ENCODE data around the gene ABHD4. TPM values are rescaled to one million over a fixed set of nuclear protein-coding genes. Genes with fewer than 3 reads are reported as not detected.

ABHD4 gene
- total and polyA plus RNA-seq, 2 experiments from 2014 or later = 39.1 to 40.0 TPM

GRCh38 chr14:22601996-22602395, 3.9 kb downstream of the ABHD4 start (continued):
- TF ChIP-seq, protein P1, sequence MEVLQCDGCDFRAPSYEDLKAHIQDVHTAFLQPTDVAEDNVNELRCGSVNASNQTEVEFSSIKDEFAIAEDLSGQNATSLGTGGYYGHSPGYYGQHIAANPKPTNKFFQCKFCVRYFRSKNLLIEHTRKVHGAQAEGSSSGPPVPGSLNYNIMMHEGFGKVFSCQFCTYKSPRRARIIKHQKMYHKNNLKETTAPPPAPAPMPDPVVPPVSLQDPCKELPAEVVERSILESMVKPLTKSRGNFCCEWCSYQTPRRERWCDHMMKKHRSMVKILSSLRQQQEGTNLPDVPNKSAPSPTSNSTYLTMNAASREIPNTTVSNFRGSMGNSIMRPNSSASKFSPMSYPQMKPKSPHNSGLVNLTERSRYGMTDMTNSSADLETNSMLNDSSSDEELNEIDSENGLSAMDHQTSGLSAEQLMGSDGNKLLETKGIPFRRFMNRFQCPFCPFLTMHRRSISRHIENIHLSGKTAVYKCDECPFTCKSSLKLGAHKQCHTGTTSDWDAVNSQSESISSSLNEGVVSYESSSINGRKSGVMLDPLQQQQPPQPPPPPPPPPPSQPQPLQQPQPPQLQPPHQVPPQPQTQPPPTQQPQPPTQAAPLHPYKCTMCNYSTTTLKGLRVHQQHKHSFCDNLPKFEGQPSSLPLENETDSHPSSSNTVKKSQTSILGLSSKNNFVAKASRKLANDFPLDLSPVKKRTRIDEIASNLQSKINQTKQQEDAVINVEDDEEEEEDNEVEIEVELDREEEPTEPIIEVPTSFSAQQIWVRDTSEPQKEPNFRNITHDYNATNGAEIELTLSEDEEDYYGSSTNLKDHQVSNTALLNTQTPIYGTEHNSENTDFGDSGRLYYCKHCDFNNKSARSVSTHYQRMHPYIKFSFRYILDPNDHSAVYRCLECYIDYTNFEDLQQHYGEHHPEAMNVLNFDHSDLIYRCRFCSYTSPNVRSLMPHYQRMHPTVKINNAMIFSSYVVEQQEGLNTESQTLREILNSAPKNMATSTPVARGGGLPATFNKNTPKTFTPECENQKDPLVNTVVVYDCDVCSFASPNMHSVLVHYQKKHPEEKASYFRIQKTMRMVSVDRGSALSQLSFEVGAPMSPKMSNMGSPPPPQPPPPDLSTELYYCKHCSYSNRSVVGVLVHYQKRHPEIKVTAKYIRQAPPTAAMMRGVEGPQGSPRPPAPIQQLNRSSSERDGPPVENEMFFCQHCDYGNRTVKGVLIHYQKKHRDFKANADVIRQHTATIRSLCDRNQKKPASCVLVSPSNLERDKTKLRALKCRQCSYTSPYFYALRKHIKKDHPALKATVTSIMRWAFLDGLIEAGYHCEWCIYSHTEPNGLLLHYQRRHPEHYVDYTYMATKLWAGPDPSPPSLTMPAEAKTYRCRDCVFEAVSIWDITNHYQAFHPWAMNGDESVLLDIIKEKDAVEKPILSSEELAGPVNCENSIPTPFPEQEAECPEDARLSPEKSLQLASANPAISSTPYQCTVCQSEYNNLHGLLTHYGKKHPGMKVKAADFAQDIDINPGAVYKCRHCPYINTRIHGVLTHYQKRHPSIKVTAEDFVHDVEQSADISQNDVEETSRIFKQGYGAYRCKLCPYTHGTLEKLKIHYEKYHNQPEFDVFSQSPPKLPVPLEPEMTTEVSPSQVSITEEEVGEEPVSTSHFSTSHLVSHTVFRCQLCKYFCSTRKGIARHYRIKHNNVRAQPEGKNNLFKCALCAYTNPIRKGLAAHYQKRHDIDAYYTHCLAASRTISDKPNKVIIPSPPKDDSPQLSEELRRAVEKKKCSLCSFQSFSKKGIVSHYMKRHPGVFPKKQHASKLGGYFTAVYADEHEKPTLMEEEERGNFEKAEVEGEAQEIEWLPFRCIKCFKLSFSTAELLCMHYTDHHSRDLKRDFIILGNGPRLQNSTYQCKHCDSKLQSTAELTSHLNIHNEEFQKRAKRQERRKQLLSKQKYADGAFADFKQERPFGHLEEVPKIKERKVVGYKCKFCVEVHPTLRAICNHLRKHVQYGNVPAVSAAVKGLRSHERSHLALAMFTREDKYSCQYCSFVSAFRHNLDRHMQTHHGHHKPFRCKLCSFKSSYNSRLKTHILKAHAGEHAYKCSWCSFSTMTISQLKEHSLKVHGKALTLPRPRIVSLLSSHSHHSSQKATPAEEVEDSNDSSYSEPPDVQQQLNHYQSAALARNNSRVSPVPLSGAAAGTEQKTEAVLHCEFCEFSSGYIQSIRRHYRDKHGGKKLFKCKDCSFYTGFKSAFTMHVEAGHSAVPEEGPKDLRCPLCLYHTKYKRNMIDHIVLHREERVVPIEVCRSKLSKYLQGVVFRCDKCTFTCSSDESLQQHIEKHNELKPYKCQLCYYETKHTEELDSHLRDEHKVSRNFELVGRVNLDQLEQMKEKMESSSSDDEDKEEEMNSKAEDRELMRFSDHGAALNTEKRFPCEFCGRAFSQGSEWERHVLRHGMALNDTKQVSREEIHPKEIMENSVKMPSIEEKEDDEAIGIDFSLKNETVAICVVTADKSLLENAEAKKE (CRISPR knock-in tag; IDR thresholded peaks at IDR 0.05) = no peak
- TF ChIP-seq JUNB (IDR thresholded peaks at IDR 0.05; ENCODE audit: unreplicated experiment) (no peak), CTCF (conservative IDR thresholded peaks at IDR 0.05; ENCODE audit: low read depth in 2 of 2) (no peak), CREB1 (CRISPR knock-in tag; IDR thresholded peaks at IDR 0.05; ENCODE audit: low read depth) (no peak), ZNF331 (CRISPR knock-in tag; IDR thresholded peaks at IDR 0.05; ENCODE audit: low read depth) (no peak)

GRCh38 chr14:22602862-22603261, 4.8 kb downstream of the ABHD4 start:
- H3K27me3 ChIP-seq (ENCODE audit: insufficient read depth) = no peaks in the 10 kb centered on the region
- no peak overlapping the region for H3K4me3 Mint-ChIP-seq
- no peaks in the 10 kb centered on the region for H3K9me2 ChIP-seq (ENCODE audit: insufficient read depth)
- ATAC-seq = no peak
- no peak overlapping the region for H3K27ac ChIP-seq (ENCODE audit: low read depth)
- H3K27me3 Mint-ChIP-seq (ENCODE audit: insufficient read depth, low read depth, poor library complexity) = peaks cover 14% of the 10 kb centered on the region
- no peak overlapping the region for H3K4me2 ChIP-seq
- no peaks in the 10 kb centered on the region for H3F3A ChIP-seq (replicated peaks; ENCODE audit: low read depth)
- H3K79me2 ChIP-seq (replicated peaks; ENCODE audit: insufficient read depth) = peaks cover 23% of the 10 kb centered on the region
- no peak overlapping the region for H3K27ac Mint-ChIP-seq
- DNase-seq (ENCODE audit: low spot score) = no peak
- H3K4me1 ChIP-seq (ENCODE audit: insufficient read depth) = peaks cover 14% of the 10 kb centered on the region
- TF ChIP-seq POLR2AphosphoS5 (IDR thresholded peaks at IDR 0.05; ENCODE audit: low read depth) = no peak
- TF ChIP-seq, protein P1 (CRISPR knock-in tag; IDR thresholded peaks at IDR 0.05) = no peak
- H3K9me3 Mint-ChIP-seq = no peaks in the 10 kb centered on the region
- peaks cover 46% of the 10 kb centered on the region for H3K36me3 ChIP-seq (ENCODE audit: insufficient read depth)
- peaks cover 17% of the 10 kb centered on the region for H3K4me1 Mint-ChIP-seq
- H2AFZ ChIP-seq = no peak overlapping the region
- no peak overlapping the region for H3K4me3 ChIP-seq
- H3K36me3 Mint-ChIP-seq (ENCODE audit: low read depth) = peaks cover 71% of the 10 kb centered on the region
- H4K20me1 ChIP-seq (replicated peaks; ENCODE audit: insufficient read depth) = no peaks in the 10 kb centered on the region; the same call in 1 of the 2 replicates
